Fibroblast of pulmonary artery (primary cell): ENCODE data around the gene DTD1.

Experiments used
- DNase-seq: peaks from one replicate; pipeline ENCODE4 v3.0.0-alpha.2; 2010; ENCODE audit warnings: low read depth
- H3K4me3 ChIP-seq: replicated peaks from 2 replicates; pipeline ENCODE4 v1.5.1; 2011; ENCODE audit warnings: low read depth, mild to moderate bottlenecking, control low read depth, low read length, moderate library complexity
- CTCF ChIP-seq: IDR thresholded peaks from 2 replicates; pipeline ENCODE4 v1.5.1; 2011; ENCODE audit warnings: mild to moderate bottlenecking, control low read depth, low read length, inconsistent platforms; ENCODE audit errors: missing control alignments

Gene DTD1

GRCh38 chr20:18587665-18588573, at the start of gene DTD1:
TSS of gene DTD1 (plus strand) at chr20:18588054. CDS start at chr20:18588073, 19 bp downstream.
- TF ChIP-seq CTCF = peak; percentile 38
- DNase-seq = peak; percentile 90
- H3K4me3 ChIP-seq = peak within 1 kb of the TSS; percentile 81

- no peak for TF ChIP-seq CTCF
- DNase-seq = no peak
- H3K4me3 ChIP-seq = no peak overlapping the region
Measured at GRCh38 chr20:18541741-18542140, 46.1 kb upstream of the DTD1 start.

- H3K4me3 ChIP-seq = no peak overlapping the region
- no peak for DNase-seq
- no peak for TF ChIP-seq CTCF
Measured at GRCh38 chr20:18543216-18543615, 44.6 kb upstream of the DTD1 start.

- no peak for DNase-seq
- no peak overlapping the region for H3K4me3 ChIP-seq
- TF ChIP-seq CTCF = no peak
Measured at GRCh38 chr20:18543932-18544331, 43.9 kb upstream of the DTD1 start.

GRCh38 chr20:18545566-18545965, 42.3 kb upstream of the DTD1 start:
- TF ChIP-seq CTCF = no peak
- H3K4me3 ChIP-seq = no peak overlapping the region
- DNase-seq = no peak

- H3K4me3 ChIP-seq = no peak overlapping the region
- no peak for DNase-seq
- no peak for TF ChIP-seq CTCF
Measured at GRCh38 chr20:18548465-18548864, 39.4 kb upstream of the DTD1 start.

- DNase-seq = peak; percentile 53
- no peak for TF ChIP-seq CTCF
- H3K4me3 ChIP-seq = no peak overlapping the region
Measured at GRCh38 chr20:18553746-18554145, 34.1 kb upstream of the DTD1 start.
